Neuronal stem cell (in vitro differentiated cells): Measurements from ENCODE around the gene KPNA6.
"Not testable (repeated sequence)": the region's sequence is repeated elsewhere in the genome, so short reads cannot be mapped to it uniquely, and the experiment has no call there.

Experiments used
- DNase-seq: peaks from one replicate; pipeline ENCODE4 v3.0.0-alpha.2; 2013; ENCODE audit warnings: low spot score
- H2AFZ ChIP-seq: one replicate; pipeline ENCODE4 v1.6.1; 2013; ENCODE audit warnings: mild to moderate bottlenecking, low read length, inconsistent platforms
- H2AK5ac ChIP-seq: 2 replicates; pipeline ENCODE4 v1.6.1; 2013; ENCODE audit warnings: low read depth, mild to moderate bottlenecking, inconsistent platforms, low read length, moderate library complexity, mixed read lengths
- H2BK120ac ChIP-seq: 2 replicates; pipeline ENCODE4 v1.6.1; 2013; ENCODE audit warnings: low read depth, mild to moderate bottlenecking, inconsistent platforms, low read length, moderate library complexity, mixed read lengths
- H2BK12ac ChIP-seq: one replicate; pipeline ENCODE4 v1.6.1; 2013; ENCODE audit warnings: low read length, inconsistent platforms
- H2BK15ac ChIP-seq: 2 replicates; pipeline ENCODE4 v1.6.1; 2013; ENCODE audit warnings: mild to moderate bottlenecking, low read length, inconsistent platforms, mixed read lengths
- H2BK5ac ChIP-seq: one replicate; pipeline ENCODE4 v1.6.1; 2013; ENCODE audit warnings: inconsistent platforms, mild to moderate bottlenecking, low read length, moderate library complexity
- H3K14ac ChIP-seq: one replicate; pipeline ENCODE4 v1.6.1; 2013; ENCODE audit warnings: low read length, inconsistent platforms
- H3K18ac ChIP-seq: 2 replicates; pipeline ENCODE4 v1.6.1; 2013; ENCODE audit warnings: low read length, inconsistent platforms
- H3K23ac ChIP-seq: 2 replicates; pipeline ENCODE4 v1.6.1; 2013; ENCODE audit warnings: low read depth, mild to moderate bottlenecking, mixed read lengths, low read length, inconsistent platforms; ENCODE audit not compliant: poor library complexity
- H3K27ac ChIP-seq: replicated peaks from 3 replicates; pipeline ENCODE4 v1.5.1; 2013; ENCODE audit warnings: low read length, inconsistent platforms
- H3K27me3 ChIP-seq, 3 experiments: 2 replicates each; pipeline ENCODE4 v1.6.1; 2013; ENCODE audit warnings: low read length in 3 of 3, mild to moderate bottlenecking in 2 of 3, inconsistent platforms in 1 of 3, low read depth in 1 of 3, mixed read lengths in 1 of 3, moderate library complexity in 1 of 3; ENCODE audit not compliant: control insufficient read depth in 3 of 3, insufficient read depth in 3 of 3
- H3K36me3 ChIP-seq, 2 donors: replicated peaks in 1 of 2; 2 replicates each; pipeline ENCODE4 v1.6.1; 2013; ENCODE audit warnings: low read length in 2 of 2; ENCODE audit not compliant: control insufficient read depth in 2 of 2, insufficient read depth in 2 of 2
- H3K4ac ChIP-seq: 2 replicates; pipeline ENCODE4 v1.6.1; 2013; ENCODE audit warnings: inconsistent platforms, mild to moderate bottlenecking, low read length, moderate library complexity
- H3K4me1 ChIP-seq, 2 donors: 1 replicate in 1 of 2; 2 replicates in 1 of 2; pipeline ENCODE4 v1.6.1; 2013; ENCODE audit warnings: low read length in 2 of 2, low read depth in 1 of 2; ENCODE audit not compliant: control insufficient read depth in 2 of 2, insufficient read depth in 1 of 2
- H3K4me2 ChIP-seq: one replicate; pipeline ENCODE4 v1.6.1; 2013; ENCODE audit warnings: mild to moderate bottlenecking, low read length, inconsistent platforms; ENCODE audit not compliant: insufficient read depth, poor library complexity, severe bottlenecking
- H3K4me3 ChIP-seq, 2 donors: 2 replicates each; pipeline ENCODE4 v1.5.1; 2013; ENCODE audit warnings: low read length in 2 of 2, mild to moderate bottlenecking in 2 of 2, inconsistent platforms in 1 of 2, moderate library complexity in 1 of 2
- H3K79me1 ChIP-seq: one replicate; pipeline ENCODE4 v1.6.1; 2013; ENCODE audit warnings: low read depth, mild to moderate bottlenecking, inconsistent platforms, low read length, moderate library complexity
- H3K9ac ChIP-seq: one replicate; pipeline ENCODE4 v1.6.1; 2013; ENCODE audit warnings: mild to moderate bottlenecking, low read depth, low read length, inconsistent platforms; ENCODE audit not compliant: poor library complexity
- H3K9me3 ChIP-seq, 2 donors: replicated peaks in 1 of 2; 2 replicates each; pipeline versions ENCODE3 to v1.6.1; 2013; ENCODE audit warnings: low read length in 2 of 2, mild to moderate bottlenecking in 2 of 2, inconsistent platforms in 1 of 2, low read depth in 1 of 2, mixed read lengths in 1 of 2, moderate library complexity in 1 of 2; ENCODE audit not compliant: control insufficient read depth in 2 of 2, insufficient read depth in 1 of 2
- H4K8ac ChIP-seq: one replicate; pipeline ENCODE4 v1.6.1; 2013; ENCODE audit warnings: low read depth, mild to moderate bottlenecking, inconsistent platforms, low read length, moderate library complexity
- H4K91ac ChIP-seq: one replicate; pipeline ENCODE4 v1.6.1; 2013; ENCODE audit warnings: low read length, low read depth, mild to moderate bottlenecking, inconsistent platforms; ENCODE audit not compliant: poor library complexity
- WGBS, 2 donors: extraction: QIAGEN DNeasy Blood & Tissue Kit; methylation state at CpG; one replicate each; pipeline ENCODE4 v1.1.7; 2013; ENCODE audit warnings: missing lambda C conversion rate in 2 of 2, mixed read lengths in 1 of 2; ENCODE audit not compliant: insufficient read length in 2 of 2, insufficient replicate concordance in 1 of 2; ENCODE audit errors: extremely low coverage in 2 of 2; 5-methylcytosine and 5-hydroxymethylcytosine counted together

The KPNA6 gene

DNA sequence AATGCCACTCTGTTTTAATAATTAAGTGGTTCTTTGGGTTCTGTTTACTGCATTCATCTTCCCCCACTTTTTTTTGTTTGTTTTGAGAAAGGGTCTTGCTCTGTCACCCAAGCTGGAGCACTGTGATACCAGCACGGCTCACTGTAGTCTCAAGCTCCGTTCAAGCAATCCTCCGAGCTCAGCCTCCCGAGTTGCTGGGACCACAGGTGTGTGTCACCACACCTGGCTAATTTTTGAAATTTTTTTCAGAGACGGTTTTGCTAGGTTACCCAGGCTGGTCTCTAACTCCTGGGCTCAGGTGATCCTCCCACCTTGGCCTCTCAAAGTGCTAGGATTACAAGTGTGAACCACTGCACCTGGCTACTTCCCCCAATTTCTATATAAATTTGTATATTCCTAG, 29.3 kb downstream of the KPNA6 start:
- Histone ChIP-seq H3K9ac (no peak overlapping the region), H3K18ac (no peak overlapping the region), H2AK5ac (no peak overlapping the region), H3K4me3 (no peak overlapping the region), H3K4ac (no peak overlapping the region), H3K27me3 (no peaks in the 10 kb centered on the region), H3K79me1 (peaks cover 6% of the 10 kb centered on the region), H2BK120ac (no peak overlapping the region), H3K4me1 (peaks cover 0 to under 1% of the 10 kb centered on the region in 2 donors), H2BK5ac (no peak overlapping the region), H3K36me3 (no peaks in the 10 kb centered on the region), H2BK15ac (no peak overlapping the region), H4K91ac (no peak overlapping the region), H2BK12ac (no peak overlapping the region), H3K14ac (no peak overlapping the region), H4K8ac (no peak overlapping the region), H3K23ac (no peak overlapping the region), H3K27ac (no peak overlapping the region), H2AFZ (no peak overlapping the region), H3K9me3 (no peaks in the 10 kb centered on the region), H3K4me2 (no peak overlapping the region)
- no CpG with 5 or more reads among the region's 5 CpGs for WGBS, 2 donors
- no peak for DNase-seq

DNA sequence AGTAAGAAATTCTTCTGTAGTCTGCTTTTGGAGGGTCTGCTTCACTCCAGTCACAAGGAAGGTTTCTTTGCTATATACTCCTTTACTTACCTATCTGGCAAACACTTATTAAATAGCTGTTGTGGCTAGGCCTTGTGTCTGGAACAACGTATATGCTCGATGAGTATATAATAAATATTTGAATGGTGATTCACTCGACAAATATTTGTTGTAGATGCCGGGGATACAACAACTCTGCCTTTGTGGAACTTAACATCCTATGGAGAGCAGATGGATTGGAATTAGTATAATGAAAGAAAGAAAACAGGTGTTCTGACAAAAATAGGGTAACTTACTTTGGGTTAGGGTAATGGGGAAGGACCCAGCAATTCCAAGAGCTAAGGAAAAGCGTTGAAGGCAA, 31.1 kb downstream of the KPNA6 start:
- H3K27ac ChIP-seq = no peak overlapping the region
- WGBS, 2 donors = no CpG with 5 or more reads among the region's 5 CpGs

DNA sequence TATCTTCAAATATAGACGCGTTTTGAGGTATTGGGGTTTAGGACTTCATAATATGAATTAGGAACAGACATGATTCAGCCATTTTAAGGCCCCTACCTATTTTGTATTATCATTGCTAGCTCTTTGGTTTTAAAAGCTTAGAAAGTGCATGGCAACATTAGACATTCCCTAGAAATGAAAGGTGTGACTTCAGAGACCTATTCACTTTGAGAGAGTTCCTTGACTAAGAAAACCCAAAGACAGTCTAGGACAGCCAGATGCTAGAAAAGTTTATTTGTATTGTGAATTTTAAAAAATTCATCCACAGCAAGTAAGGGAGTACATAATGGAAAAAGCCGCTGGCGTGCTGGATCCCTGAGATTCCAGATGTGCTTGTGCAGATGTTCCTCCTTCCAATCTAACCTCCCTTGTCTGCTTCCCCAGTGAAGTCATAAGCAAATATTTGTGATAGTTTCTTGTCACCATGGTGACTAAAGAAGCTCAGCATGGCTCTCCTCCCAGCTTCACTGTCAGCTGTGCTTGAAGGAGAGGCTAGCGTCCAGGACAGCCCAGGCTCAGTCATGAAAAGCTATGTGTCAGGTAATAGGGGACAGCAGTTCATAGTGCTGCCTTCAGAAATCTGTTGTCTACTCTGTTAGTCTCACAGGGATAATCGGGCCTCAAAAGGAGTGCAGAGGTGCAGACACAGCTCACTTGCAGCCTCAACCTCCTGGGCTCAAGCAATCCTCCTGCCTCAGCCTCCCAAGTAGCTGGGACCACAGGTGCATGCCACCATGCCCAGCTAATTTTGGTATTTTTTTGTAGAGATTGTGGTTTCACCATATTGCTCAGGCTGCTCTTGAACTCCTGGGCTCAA, 34.8 kb downstream of the KPNA6 start:
- peaks cover 7% of the 10 kb centered on the region for H3K79me1 ChIP-seq
- H3K27me3 ChIP-seq = no peaks in the 10 kb centered on the region
- no peak overlapping the region for H2BK12ac ChIP-seq
- peaks cover 3 to 7% of the 10 kb centered on the region in 2 donors for H3K9me3 ChIP-seq
- no peak overlapping the region for H3K14ac ChIP-seq
- H3K18ac ChIP-seq = no peak overlapping the region
- H2BK15ac ChIP-seq = no peak overlapping the region
- H3K4ac ChIP-seq = no peak overlapping the region
- WGBS, 2 donors = no CpG with 5 or more reads among the region's 6 CpGs
- H2BK5ac ChIP-seq = no peak overlapping the region
- DNase-seq = no peak
- no peak overlapping the region for H2AFZ ChIP-seq
- H2BK120ac ChIP-seq = no peak overlapping the region
- H2AK5ac ChIP-seq = no peak overlapping the region
- H3K23ac ChIP-seq = no peak overlapping the region
- no peak overlapping the region for H3K4me3 ChIP-seq
- no peak overlapping the region for H4K91ac ChIP-seq
- H3K4me2 ChIP-seq = no peak overlapping the region
- H3K27ac ChIP-seq = no peak overlapping the region
- H3K36me3 ChIP-seq = no peaks in the 10 kb centered on the region
- no peak overlapping the region for H3K9ac ChIP-seq
- H3K4me1 ChIP-seq = peaks cover 0 to 10% of the 10 kb centered on the region in 2 donors
- no peak overlapping the region for H4K8ac ChIP-seq

More for the DNA sequence above, 31.1 kb downstream of the KPNA6 start:
- Histone ChIP-seq H3K18ac (no peak overlapping the region), H3K36me3 (no peaks in the 10 kb centered on the region), H2BK5ac (no peak overlapping the region), H2BK120ac (no peak overlapping the region), H4K8ac (no peak overlapping the region), H3K4ac (no peak overlapping the region), H2BK15ac (no peak overlapping the region), H2BK12ac (no peak overlapping the region), H3K23ac (no peak overlapping the region), H3K14ac (no peak overlapping the region), H3K4me2 (no peak overlapping the region), H3K9ac (no peak overlapping the region), H3K4me1 (peaks cover 0 to 10% of the 10 kb centered on the region in 2 donors), H3K27me3 (no peaks in the 10 kb centered on the region), H3K79me1 (peaks cover 6% of the 10 kb centered on the region), H2AFZ (no peak overlapping the region), H3K9me3 (no peaks in the 10 kb centered on the region), H2AK5ac (no peak overlapping the region), H4K91ac (no peak overlapping the region), H3K4me3 (no peak overlapping the region)
- no peak for DNase-seq

DNA sequence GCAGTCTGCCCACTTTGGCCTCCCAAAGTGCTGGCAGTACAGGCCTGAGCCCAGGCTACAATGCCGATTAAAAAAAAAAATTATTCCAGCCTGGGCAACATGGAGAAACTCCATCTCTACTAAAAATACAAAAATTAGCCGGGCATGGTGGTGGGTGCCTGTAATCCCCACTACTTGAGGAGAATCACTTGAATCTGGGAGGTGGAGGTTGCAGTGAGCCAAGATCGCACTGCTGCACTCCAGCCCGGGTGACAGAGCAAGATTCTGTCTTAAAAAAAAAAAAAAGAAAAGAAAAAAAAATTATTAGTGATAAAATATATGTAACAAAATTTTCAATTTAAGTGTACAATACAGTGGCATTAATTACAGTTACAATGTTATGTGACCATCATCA, 35.4 kb downstream of the KPNA6 start:
- H3K4me2 ChIP-seq, H3K27ac ChIP-seq, H3K36me3 ChIP-seq, DNase-seq, H4K8ac ChIP-seq, H2BK120ac ChIP-seq, H3K4me3 ChIP-seq, H3K18ac ChIP-seq, H3K14ac ChIP-seq, H3K27me3 ChIP-seq, H3K4ac ChIP-seq, H3K9ac ChIP-seq, H2BK15ac ChIP-seq, H4K91ac ChIP-seq, H3K4me1 ChIP-seq, H2AFZ ChIP-seq, H2BK12ac ChIP-seq, H2AK5ac ChIP-seq, H3K23ac ChIP-seq, H2BK5ac ChIP-seq: not testable (repeated sequence)
- peaks cover 3 to 13% of the 10 kb centered on the region in 2 donors for H3K9me3 ChIP-seq
- peaks cover 11% of the 10 kb centered on the region for H3K79me1 ChIP-seq
- no CpG with 5 or more reads among the region's 4 CpGs for WGBS, 2 donors
